ENCODE data around the gene RBFOX2.
"Not testable (repeated sequence)": the region's sequence is repeated elsewhere in the genome, so short reads cannot be mapped to it uniquely, and the experiment has no call there.

RBFOX2 gene

DNA sequence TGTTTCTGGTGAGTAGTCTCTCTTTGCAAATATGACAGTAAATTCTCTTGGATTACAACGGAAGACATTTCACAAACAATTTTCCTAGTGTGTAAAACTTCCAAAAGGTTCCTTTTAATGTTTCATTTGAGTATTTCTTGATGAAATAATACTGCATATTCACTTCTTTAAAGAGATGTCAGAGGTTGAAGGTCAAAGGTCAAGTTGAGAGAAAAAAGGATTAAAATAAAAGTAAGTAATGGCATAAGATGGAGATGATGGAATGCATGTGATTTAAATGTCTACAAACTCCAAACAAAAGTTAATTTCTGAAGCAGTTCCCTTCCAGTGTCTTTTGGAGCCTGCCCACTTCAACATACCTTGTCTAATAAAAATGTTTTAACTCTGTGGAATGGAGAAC lies 270.2 kb downstream of the RBFOX2 start:
- Mint-ChIP-seq H3K4me1 (ENCODE audit: low read depth) (peaks cover 9% of the 10 kb centered on the region), H3K36me3 (ENCODE audit: low read depth) (no peaks in the 10 kb centered on the region), H3K27me3 (no peaks in the 10 kb centered on the region), H3K9me3 (no peaks in the 10 kb centered on the region), H3K4me3 (no peak overlapping the region), H3K27ac (no peak overlapping the region)

DNA sequence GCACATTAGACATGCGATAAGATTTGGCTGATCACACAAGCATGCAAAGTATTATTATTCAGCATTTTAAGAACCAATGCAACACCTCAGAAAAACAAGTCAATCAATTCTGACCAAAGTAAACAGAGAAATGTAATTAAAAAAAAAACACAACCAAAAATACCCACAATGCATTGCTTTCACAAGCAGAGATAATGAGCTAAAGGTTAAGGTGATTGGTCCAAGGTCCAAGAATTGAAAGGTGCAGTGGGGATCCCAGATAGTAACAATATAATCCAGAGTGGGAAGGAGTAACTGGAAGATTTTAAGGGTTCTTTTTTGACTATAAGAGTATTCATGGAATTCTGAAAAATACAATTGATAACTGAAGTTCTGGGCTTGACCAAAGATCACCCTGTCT lies 271.9 kb downstream of the RBFOX2 start:
- no peak overlapping the region for H3K4me3 Mint-ChIP-seq
- peaks cover 15% of the 10 kb centered on the region for H3K4me1 Mint-ChIP-seq (ENCODE audit: low read depth)
- no peaks in the 10 kb centered on the region for H3K9me3 Mint-ChIP-seq
- no peak overlapping the region for H3K27ac Mint-ChIP-seq
- H3K27me3 Mint-ChIP-seq: no peaks in the 10 kb centered on the region
- H3K36me3 Mint-ChIP-seq (ENCODE audit: low read depth): no peaks in the 10 kb centered on the region

DNA sequence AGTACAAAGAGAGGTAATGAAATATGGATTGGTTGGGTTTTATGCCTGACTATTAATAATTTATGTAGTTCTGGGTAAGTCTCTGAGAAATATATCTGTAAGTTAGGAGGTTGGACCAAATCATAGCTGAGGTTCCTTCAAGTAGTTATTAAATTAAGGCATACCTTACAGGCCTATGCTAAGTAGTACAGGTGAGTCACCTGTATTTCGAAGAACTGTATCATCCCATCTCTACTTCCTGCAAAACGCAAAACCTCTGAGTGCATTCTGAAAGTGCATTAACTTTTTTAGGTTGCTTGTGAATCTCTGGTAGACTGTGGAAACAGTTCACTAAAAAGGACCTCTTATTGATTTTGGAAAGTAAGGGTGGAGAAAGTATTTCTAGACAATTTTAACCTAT lies 273.9 kb downstream of the RBFOX2 start:
- Mint-ChIP-seq H3K9me3 (no peaks in the 10 kb centered on the region), H3K27ac (no peak overlapping the region), H3K36me3 (ENCODE audit: low read depth) (no peaks in the 10 kb centered on the region), H3K4me3 (no peak overlapping the region), H3K4me1 (ENCODE audit: low read depth) (peaks cover 18% of the 10 kb centered on the region), H3K27me3 (no peaks in the 10 kb centered on the region)

DNA sequence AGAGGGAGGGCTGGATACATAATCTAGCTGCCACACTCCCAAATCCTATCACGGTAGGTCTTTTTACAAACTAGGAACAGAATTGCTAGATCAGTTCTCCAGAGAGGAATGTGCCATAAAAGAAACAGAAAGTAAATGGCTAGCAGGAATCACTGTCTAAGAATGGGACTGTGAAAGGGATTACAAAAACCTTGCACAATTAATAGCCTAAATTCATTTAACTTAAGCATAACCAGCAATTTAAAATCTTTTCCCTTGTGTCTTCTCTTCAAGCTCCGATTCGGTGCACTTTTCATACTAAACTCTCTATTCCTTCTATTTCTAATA lies 275.8 kb downstream of the RBFOX2 start:
- Mint-ChIP-seq H3K27me3 (no peaks in the 10 kb centered on the region), H3K27ac (no peak overlapping the region), H3K36me3 (ENCODE audit: low read depth) (no peaks in the 10 kb centered on the region), H3K4me3 (no peak overlapping the region), H3K4me1 (ENCODE audit: low read depth) (peaks cover 9% of the 10 kb centered on the region), H3K9me3 (no peaks in the 10 kb centered on the region)

GRCh38 chr22:35752006-35752862 lies 276.4 kb downstream of the RBFOX2 start:
- Mint-ChIP-seq H3K9me3 (no peaks in the 10 kb centered on the region), H3K4me1 (ENCODE audit: low read depth) (peaks cover 9% of the 10 kb centered on the region), H3K36me3 (ENCODE audit: low read depth) (no peaks in the 10 kb centered on the region), H3K4me3 (no peak overlapping the region), H3K27ac (no peak overlapping the region), H3K27me3 (no peaks in the 10 kb centered on the region)

DNA sequence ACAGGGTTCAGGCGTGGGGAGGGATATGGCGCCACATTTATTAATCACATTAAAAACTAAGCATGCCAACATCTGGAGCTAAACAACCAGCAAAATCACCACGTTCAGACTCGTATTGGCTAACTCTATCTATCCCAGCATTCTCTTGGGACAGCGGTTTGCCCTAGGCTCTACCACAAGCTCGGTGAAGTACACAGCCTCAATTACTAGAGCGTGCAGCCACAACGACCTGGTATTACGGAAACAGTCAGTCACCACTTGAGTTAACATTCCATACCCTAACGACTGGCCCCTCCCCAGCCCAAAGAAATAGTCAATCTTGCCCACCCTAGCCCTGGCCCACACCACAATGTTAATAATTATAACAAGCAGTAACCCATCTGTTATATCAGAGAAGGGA lies 278.8 kb downstream of the RBFOX2 start:
- H3K36me3 Mint-ChIP-seq (ENCODE audit: low read depth): no peaks in the 10 kb centered on the region
- H3K9me3 Mint-ChIP-seq: no peaks in the 10 kb centered on the region
- H3K4me3 Mint-ChIP-seq: no peak overlapping the region
- H3K27ac Mint-ChIP-seq: no peak overlapping the region
- H3K27me3 Mint-ChIP-seq: no peaks in the 10 kb centered on the region
- H3K4me1 Mint-ChIP-seq (ENCODE audit: low read depth): peaks cover 9% of the 10 kb centered on the region

- Mint-ChIP-seq H3K27me3 (no peaks in the 10 kb centered on the region), H3K36me3 (ENCODE audit: low read depth) (no peaks in the 10 kb centered on the region), H3K9me3 (no peaks in the 10 kb centered on the region), H3K27ac (no peak overlapping the region), H3K4me1 (ENCODE audit: low read depth) (peaks cover 3% of the 10 kb centered on the region), H3K4me3 (no peak overlapping the region)
Observed at GRCh38 chr22:35746946-35747703, 281.5 kb downstream of the RBFOX2 start.

GRCh38 chr22:35746248-35746647 lies 282.4 kb downstream of the RBFOX2 start:
- no peaks in the 10 kb centered on the region for H3K27me3 Mint-ChIP-seq
- no peaks in the 10 kb centered on the region for H3K36me3 Mint-ChIP-seq (ENCODE audit: low read depth)
- no peak overlapping the region for H3K27ac Mint-ChIP-seq
- no peak overlapping the region for H3K4me3 Mint-ChIP-seq
- H3K9me3 Mint-ChIP-seq: no peaks in the 10 kb centered on the region
- H3K4me1 Mint-ChIP-seq (ENCODE audit: low read depth): peaks cover 3% of the 10 kb centered on the region

DNA sequence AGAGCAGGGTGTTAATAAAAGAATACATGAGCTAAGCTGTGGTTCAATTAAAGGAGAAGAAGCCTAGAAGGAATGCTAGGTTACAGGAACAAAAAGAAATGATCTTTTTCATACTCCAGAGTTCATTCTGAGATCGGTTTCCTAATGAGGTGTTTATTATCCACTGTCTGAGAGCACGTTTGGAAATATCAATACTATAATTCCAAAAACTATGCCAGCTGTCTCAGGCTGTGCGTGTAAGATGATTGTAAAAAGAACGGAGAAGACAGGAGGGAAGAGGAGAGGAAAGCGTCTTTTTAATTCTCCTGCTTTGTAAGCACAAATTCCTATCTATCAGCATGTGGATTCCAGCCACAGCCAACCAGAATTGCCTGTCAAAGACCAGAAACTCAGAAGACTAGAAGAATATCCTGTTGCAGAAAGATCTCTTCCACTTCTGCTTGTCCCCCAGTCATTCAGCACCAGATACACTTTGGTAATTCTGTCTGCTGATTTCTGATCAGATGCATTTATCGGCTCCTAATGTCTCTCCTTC lies 285.2 kb downstream of the RBFOX2 start:
- no peaks in the 10 kb centered on the region for H3K36me3 Mint-ChIP-seq (ENCODE audit: low read depth)
- H3K4me1 Mint-ChIP-seq (ENCODE audit: low read depth): no peaks in the 10 kb centered on the region
- H3K27ac Mint-ChIP-seq: no peak overlapping the region
- no peaks in the 10 kb centered on the region for H3K27me3 Mint-ChIP-seq
- H3K9me3 Mint-ChIP-seq: no peaks in the 10 kb centered on the region
- no peak overlapping the region for H3K4me3 Mint-ChIP-seq

- H3K4me3 Mint-ChIP-seq: no peak overlapping the region
- H3K27ac Mint-ChIP-seq: no peak overlapping the region
- H3K27me3 Mint-ChIP-seq: no peaks in the 10 kb centered on the region
- no peaks in the 10 kb centered on the region for H3K4me1 Mint-ChIP-seq (ENCODE audit: low read depth)
- H3K36me3 Mint-ChIP-seq (ENCODE audit: low read depth): no peaks in the 10 kb centered on the region
- no peaks in the 10 kb centered on the region for H3K9me3 Mint-ChIP-seq
Observed at GRCh38 chr22:35742342-35743100, 286.1 kb downstream of the RBFOX2 start.

DNA sequence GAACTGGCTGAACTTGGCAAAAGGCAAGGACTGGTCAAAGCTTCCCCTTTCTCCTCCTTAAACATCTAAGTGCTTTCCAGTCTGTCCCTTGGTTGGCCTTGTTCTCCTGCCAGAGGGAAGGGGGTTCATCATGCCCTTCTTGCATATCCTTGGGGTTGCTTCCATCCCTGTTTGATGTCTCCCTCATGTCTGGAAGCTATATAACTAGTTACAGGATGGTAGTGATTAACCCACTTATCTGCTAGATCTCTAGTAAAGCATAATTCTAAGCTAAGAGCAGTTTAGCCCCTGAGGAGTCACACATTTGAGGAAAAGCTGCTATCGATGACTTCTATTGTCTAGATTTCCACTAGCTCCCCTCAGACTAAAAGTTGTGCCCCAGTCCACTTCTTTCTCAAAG lies 288.0 kb downstream of the RBFOX2 start:
- Mint-ChIP-seq H3K27ac (no peak overlapping the region), H3K4me3 (no peak overlapping the region), H3K4me1 (ENCODE audit: low read depth) (no peaks in the 10 kb centered on the region), H3K27me3 (no peaks in the 10 kb centered on the region), H3K36me3 (ENCODE audit: low read depth) (no peaks in the 10 kb centered on the region), H3K9me3 (no peaks in the 10 kb centered on the region)

DNA sequence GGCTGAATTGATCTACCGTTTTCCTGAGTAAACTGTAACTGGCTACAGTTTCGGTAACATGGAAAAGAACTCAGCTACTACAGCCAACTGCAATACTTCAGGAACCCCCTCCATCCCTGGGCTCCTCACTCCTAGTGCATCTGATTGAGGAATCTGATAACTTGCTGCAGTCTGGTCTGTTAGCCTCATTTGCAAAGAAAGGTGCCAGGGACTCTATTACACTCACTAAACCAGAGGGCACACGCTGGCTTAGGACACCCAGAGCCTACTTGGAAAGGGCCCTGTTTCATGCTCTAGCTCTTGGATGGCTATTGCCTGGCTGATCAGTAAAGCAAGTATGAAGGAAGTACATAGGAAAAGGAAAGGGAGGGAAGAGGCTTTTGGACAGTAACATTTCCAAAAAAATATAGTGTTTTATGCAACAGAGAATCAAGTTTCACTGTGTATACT lies 288.7 kb downstream of the RBFOX2 start:
- no peak overlapping the region for H3K27ac Mint-ChIP-seq
- H3K27me3 Mint-ChIP-seq: no peaks in the 10 kb centered on the region
- H3K4me1 Mint-ChIP-seq (ENCODE audit: low read depth): no peaks in the 10 kb centered on the region
- no peaks in the 10 kb centered on the region for H3K9me3 Mint-ChIP-seq
- no peaks in the 10 kb centered on the region for H3K36me3 Mint-ChIP-seq (ENCODE audit: low read depth)
- no peak overlapping the region for H3K4me3 Mint-ChIP-seq

DNA sequence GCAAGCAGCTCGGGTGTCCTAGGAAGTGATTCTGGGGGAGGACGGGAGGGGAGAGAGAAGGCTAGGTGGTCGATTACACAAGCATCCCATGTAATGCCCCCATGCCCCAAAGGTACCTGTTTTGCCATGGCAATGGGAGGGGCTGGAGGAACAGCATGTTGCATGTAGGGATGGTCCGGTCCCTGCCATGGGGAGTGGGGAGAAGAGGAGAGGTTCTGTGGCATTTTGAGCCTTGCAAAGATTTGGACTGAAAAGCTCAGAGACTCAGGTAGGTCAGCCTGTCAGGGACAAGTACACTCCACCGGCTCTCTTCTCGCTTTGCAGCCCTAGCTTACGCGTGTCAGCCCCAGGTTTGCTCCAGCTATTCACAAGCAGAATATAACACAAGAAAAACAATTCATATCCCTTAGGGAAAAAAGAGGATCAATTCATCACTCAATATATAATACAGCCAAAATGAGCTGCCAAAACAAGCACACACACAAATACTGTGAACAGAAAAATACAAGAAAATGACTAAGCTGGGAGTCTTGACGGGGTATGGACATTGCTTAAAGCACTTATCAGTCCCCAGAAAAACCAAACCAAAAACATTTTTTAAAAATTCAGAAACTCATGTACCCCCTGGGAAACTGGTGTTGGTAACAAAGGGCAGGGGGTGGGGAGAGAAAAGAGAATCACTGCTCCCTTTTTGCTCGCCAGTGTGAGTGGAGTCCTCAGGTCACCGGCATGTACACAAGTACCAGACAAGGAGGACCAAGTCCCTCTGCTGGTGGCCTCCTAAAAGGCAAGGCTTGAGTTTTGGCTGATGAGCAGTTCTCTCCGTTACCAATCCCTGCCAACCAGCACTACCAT lies 289.3 kb downstream of the RBFOX2 start:
- no peak overlapping the region for H3K4me3 Mint-ChIP-seq
- H3K4me1 Mint-ChIP-seq (ENCODE audit: low read depth): no peaks in the 10 kb centered on the region
- no peaks in the 10 kb centered on the region for H3K27me3 Mint-ChIP-seq
- no peaks in the 10 kb centered on the region for H3K9me3 Mint-ChIP-seq
- H3K36me3 Mint-ChIP-seq (ENCODE audit: low read depth): no peaks in the 10 kb centered on the region
- no peak overlapping the region for H3K27ac Mint-ChIP-seq

- H3K27ac Mint-ChIP-seq; H3K27me3 Mint-ChIP-seq; H3K9me3 Mint-ChIP-seq; H3K36me3 Mint-ChIP-seq (ENCODE audit: low read depth); H3K4me3 Mint-ChIP-seq; H3K4me1 Mint-ChIP-seq (ENCODE audit: low read depth): not testable (repeated sequence)
Observed at GRCh38 chr22:35737886-35738285, 290.7 kb downstream of the RBFOX2 start.
